CD4-positive, alpha-beta T cell (primary cell): Measurements from ENCODE around the gene TBX3. TPM values are rescaled to one million over a fixed set of nuclear protein-coding genes. Genes with fewer than 3 reads are reported as not detected.
A peak's percentile ranks its signal among the peaks of the same experiment; 100 is the strongest.

Experiments
- ATAC-seq: fragments of 200-7000 bp; cut with Tn5 transposase; one replicate; pipeline ENCODE4 v1.10.0; 2022; ENCODE audit warnings: mild to moderate bottlenecking; ENCODE audit not compliant: poor library complexity
- CTCF ChIA-PET: fragments of 350-600 bp; sonication (Branson Sonifier 250); formaldehyde crosslinking; loops from one replicate; lab custom pipeline; 2021; ENCODE audit warnings: antibody characterized with exemption, inconsistent platforms; lab: Charles Lee
- POLR2A ChIA-PET: fragments of 350-600 bp; sonication (Branson Sonifier 250); formaldehyde crosslinking; loops from one replicate; lab custom pipeline; 2021; ENCODE audit warnings: antibody characterized with exemption, inconsistent platforms; lab: Charles Lee
- DNase-seq, 14 experiments: peaks; one replicate each; pipeline ENCODE4 v3.0.0-alpha.2; 2013 to 2020; ENCODE audit warnings: mixed read lengths in 2 of 14
- H3K27ac ChIP-seq, 2 donors: one replicate each; pipeline versions ENCODE4 v1.5.1 to v1.7.0; 2013; ENCODE audit warnings: low read length in 2 of 2, low read depth in 1 of 2, mild to moderate bottlenecking in 1 of 2
- H3K27me3 ChIP-seq, 2 experiments: 1 replicate in 1 of 2; 2 replicates in 1 of 2; pipeline versions ENCODE4 v1.6.1 to v1.7.0; 2013; ENCODE audit warnings: low read length in 2 of 2, control low read depth in 1 of 2, mild to moderate bottlenecking in 1 of 2, moderate library complexity in 1 of 2; ENCODE audit not compliant: insufficient read depth in 2 of 2, control insufficient read depth in 1 of 2
- H3K36me3 ChIP-seq: one replicate; pipeline ENCODE4 v1.6.1; 2013; ENCODE audit warnings: low read length, control low read depth; ENCODE audit not compliant: insufficient read depth
- H3K4me1 ChIP-seq: one replicate; pipeline ENCODE4 v1.6.1; 2013; ENCODE audit warnings: low read length, control low read depth; ENCODE audit not compliant: insufficient read depth
- H3K4me3 ChIP-seq: one replicate; pipeline ENCODE4 v1.5.1; 2013; ENCODE audit warnings: mild to moderate bottlenecking, low read length, moderate library complexity
- H3K9me3 ChIP-seq, 2 experiments: 1 replicate in 1 of 2; 2 replicates in 1 of 2; pipeline versions ENCODE4 v1.6.1 to v1.7.0; 2013; ENCODE audit warnings: low read length in 2 of 2, mild to moderate bottlenecking in 2 of 2, control low read depth in 1 of 2, moderate library complexity in 1 of 2; ENCODE audit not compliant: control insufficient read depth in 1 of 2, insufficient read depth in 1 of 2
- H3K27ac Mint-ChIP-seq: one replicate; pipeline ENCODE4 v1.8.0; 2020; ENCODE audit warnings: mixed read lengths
- H3K27me3 Mint-ChIP-seq: one replicate; pipeline ENCODE4 v1.8.0; 2021; ENCODE audit warnings: mixed read lengths
- H3K36me3 Mint-ChIP-seq: one replicate; pipeline ENCODE4 v1.8.0; 2021; ENCODE audit warnings: low read depth, mixed read lengths
- H3K4me1 Mint-ChIP-seq: one replicate; pipeline ENCODE4 v1.8.0; 2021; ENCODE audit warnings: low read depth, mixed read lengths
- H3K4me3 Mint-ChIP-seq: one replicate; pipeline ENCODE4 v1.8.0; 2020; ENCODE audit warnings: mild to moderate bottlenecking, mixed read lengths
- H3K9me3 Mint-ChIP-seq: one replicate; pipeline ENCODE4 v1.8.0; 2020; ENCODE audit warnings: mixed read lengths
- intact Hi-C, 2 experiments: fragments of 100-400 bp; cut with DNase I in 1 of 2; cut with micrococcal nuclease in 1 of 2; formaldehyde crosslinking; loops; one replicate each; pipeline versions ENCODE4 v1.15.1 to v1.9.0; 2023 to 2025; cut with DNase I, micrococcal nuclease
- total RNA-seq, 174 experiments: library from RNA in 2 of 174; stranded (reverse) in 2 of 174; gene quantifications; one replicate each; pipeline ENCODE4 v1.2.3 and lab custom pipeline; 2021 to 2026
- TF ChIP-seq, protein P1 (sequence below): fragments of 200-600 bp; IDR thresholded peaks from one replicate; pipeline ENCODE4 v1.8.0; 2022; ENCODE audit warnings: antibody characterized with exemption, mild to moderate bottlenecking

Gene TBX3
- total RNA-seq, 2 experiments from 2014 or later: 0.08 TPM; not detected in 1

DNA sequence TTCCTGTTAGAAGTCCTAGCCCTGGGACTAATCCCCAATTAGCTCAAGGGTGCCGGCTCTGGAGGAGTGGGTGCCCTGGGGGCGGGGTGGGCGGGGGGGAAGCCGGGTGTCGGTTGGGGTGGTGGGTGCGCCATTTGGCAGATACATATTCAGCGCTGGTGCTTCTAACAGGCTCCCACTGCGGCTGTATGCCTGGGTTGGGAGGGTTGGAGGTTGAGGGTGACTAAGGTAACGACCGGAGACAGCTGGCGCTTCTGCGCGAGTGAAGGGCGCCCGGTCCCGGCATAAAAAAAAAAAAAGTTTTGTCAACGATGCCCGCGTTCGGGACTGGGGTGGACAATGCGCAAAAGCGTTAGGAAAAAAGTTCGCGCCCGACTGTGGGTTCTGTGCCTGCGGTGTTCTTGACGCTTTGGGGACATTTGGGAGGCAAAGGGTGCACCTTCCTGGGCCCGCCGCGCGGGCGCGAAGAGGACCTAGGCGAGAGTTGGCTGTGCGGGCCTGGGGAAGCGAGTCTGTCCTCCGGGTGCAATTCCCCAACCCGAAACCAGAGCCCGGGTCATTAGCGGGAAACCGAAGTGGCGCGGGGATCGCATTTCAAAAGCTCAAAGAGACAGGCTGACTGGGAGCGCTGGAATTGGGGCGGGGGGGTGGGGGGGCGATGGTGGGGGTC lies 19.2 kb downstream of the TBX3 start:
- H3K27me3 Mint-ChIP-seq: peaks cover 60% of the 10 kb centered on the region
- intact Hi-C loops: no loop called here
- no peak overlapping the region for H3K4me3 ChIP-seq
- CTCF ChIA-PET: no interaction called here
- peaks cover 56 to 63% of the 10 kb centered on the region in 2 experiments for H3K27me3 ChIP-seq
- no peak overlapping the region for H3K27ac ChIP-seq
- H3K4me1 ChIP-seq: no peaks in the 10 kb centered on the region
- no peaks in the 10 kb centered on the region for H3K36me3 ChIP-seq
- peaks cover 0 to 21% of the 10 kb centered on the region in 2 experiments for H3K9me3 ChIP-seq
- H3K9me3 Mint-ChIP-seq: no peaks in the 10 kb centered on the region
- no peak overlapping the region for H3K27ac Mint-ChIP-seq
- H3K4me3 Mint-ChIP-seq: no peak overlapping the region
- TF ChIP-seq, protein P1, sequence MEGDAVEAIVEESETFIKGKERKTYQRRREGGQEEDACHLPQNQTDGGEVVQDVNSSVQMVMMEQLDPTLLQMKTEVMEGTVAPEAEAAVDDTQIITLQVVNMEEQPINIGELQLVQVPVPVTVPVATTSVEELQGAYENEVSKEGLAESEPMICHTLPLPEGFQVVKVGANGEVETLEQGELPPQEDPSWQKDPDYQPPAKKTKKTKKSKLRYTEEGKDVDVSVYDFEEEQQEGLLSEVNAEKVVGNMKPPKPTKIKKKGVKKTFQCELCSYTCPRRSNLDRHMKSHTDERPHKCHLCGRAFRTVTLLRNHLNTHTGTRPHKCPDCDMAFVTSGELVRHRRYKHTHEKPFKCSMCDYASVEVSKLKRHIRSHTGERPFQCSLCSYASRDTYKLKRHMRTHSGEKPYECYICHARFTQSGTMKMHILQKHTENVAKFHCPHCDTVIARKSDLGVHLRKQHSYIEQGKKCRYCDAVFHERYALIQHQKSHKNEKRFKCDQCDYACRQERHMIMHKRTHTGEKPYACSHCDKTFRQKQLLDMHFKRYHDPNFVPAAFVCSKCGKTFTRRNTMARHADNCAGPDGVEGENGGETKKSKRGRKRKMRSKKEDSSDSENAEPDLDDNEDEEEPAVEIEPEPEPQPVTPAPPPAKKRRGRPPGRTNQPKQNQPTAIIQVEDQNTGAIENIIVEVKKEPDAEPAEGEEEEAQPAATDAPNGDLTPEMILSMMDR: no peak
- no peaks in the 10 kb centered on the region for H3K4me1 Mint-ChIP-seq
- DNase-seq (no peak), ATAC-seq (no peak)
- H3K36me3 Mint-ChIP-seq: no peaks in the 10 kb centered on the region
- POLR2A ChIA-PET: no interaction called here

DNA sequence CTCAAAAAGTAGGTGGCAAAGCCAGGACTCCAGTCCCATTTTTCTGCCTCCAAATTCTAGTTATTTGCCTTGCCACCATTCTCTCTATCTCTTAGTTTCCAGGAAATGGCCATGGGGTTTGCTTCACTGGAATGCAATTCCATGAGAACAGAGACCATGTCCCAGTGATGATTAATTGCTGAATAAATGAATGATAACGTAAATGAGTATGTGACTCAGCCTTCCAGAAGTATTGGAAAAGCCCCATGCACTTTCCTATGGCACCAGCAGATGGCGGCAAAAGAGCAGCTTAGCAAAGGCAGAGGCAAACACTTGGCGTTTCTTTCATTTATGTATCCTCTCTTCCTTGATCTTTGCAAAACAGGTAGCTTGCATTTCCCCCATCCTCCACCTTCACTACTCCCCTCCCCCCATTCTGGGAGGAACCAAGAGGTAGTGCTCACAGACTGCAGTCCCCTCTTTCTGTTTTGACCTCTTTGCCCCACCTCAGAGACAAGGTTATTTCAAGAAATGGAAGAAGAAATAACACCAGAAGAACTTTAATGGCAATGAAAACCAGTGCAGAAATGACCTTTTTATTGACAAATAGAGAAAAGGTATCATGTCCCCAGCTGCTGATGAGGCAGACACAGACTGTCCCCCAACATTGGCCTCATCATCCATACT lies 21.3 kb downstream of the TBX3 start:
- TF ChIP-seq, protein P1: peak; percentile 83
- DNase-seq: peak; percentile 32 to 69 (median 52)
- peaks cover 39 to 45% of the 10 kb centered on the region in 2 experiments for H3K27me3 ChIP-seq
- intact Hi-C loops: loop anchor here in 1 of 2 experiments (1.0 kb wide), 1 partner anchor 1255 kb away; no protein-coding TSS in a partner anchor
- H3K9me3 ChIP-seq: peaks cover 0 to 14% of the 10 kb centered on the region in 2 experiments
- no peak overlapping the region for H3K27ac Mint-ChIP-seq
- H3K36me3 Mint-ChIP-seq: no peaks in the 10 kb centered on the region
- no peaks in the 10 kb centered on the region for H3K4me1 ChIP-seq
- ATAC-seq: no peak
- no peak overlapping the region for H3K4me3 ChIP-seq
- no peak overlapping the region for H3K4me3 Mint-ChIP-seq
- no peak overlapping the region for H3K27ac ChIP-seq
- CTCF ChIA-PET: interaction anchor here (0.7 to 1.0 kb wide), 2 partner anchors 1254 to 1255 kb away, joined by 4 read pairs; no protein-coding TSS in a partner anchor
- no peaks in the 10 kb centered on the region for H3K36me3 ChIP-seq
- H3K9me3 Mint-ChIP-seq: no peaks in the 10 kb centered on the region
- POLR2A ChIA-PET: no interaction called here
- no peaks in the 10 kb centered on the region for H3K4me1 Mint-ChIP-seq
- peaks cover 65% of the 10 kb centered on the region for H3K27me3 Mint-ChIP-seq

DNA sequence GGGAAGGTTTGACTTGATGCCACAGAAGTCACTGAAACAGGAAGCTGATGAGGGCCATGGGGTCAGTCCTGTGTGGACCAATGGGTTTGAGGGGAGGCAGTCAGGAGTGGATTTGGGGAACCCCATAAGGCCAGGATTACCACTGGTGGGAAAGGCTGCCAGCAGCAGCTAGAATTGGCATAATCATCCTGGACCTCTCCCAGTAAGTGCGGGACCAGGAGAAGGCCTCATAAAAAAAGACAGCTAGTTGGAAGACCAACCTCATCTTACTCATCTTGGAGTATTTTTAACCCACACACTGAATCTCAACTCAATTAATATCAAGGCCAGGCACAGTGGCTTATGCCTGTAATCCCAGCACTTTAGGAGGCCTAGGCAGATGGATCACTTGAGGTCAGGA lies 22.7 kb downstream of the TBX3 start:
- no peaks in the 10 kb centered on the region for H3K4me1 ChIP-seq
- Mint-ChIP-seq H3K36me3 (no peaks in the 10 kb centered on the region), H3K27ac (no peak overlapping the region), H3K4me3 (no peak overlapping the region), H3K9me3 (no peaks in the 10 kb centered on the region), H3K27me3 (peaks cover 60% of the 10 kb centered on the region), H3K4me1 (no peaks in the 10 kb centered on the region)
- peaks cover 0 to 6% of the 10 kb centered on the region in 2 experiments for H3K9me3 ChIP-seq
- intact Hi-C loops: no loop called here
- no peak overlapping the region for H3K4me3 ChIP-seq
- POLR2A ChIA-PET: no interaction called here
- H3K27ac ChIP-seq: no peak overlapping the region
- ATAC-seq: no peak
- CTCF ChIA-PET: no interaction called here
- DNase-seq: no peak
- TF ChIP-seq, protein P1: no peak
- H3K36me3 ChIP-seq: no peaks in the 10 kb centered on the region
- H3K27me3 ChIP-seq: peaks cover 31 to 32% of the 10 kb centered on the region in 2 experiments
